8988T (cell line): ENCODE results near the gene SGK1.
"Not testable (repeated sequence)": the region's sequence is repeated elsewhere in the genome, so short reads cannot be mapped to it uniquely, and the experiment has no call there.

ENCODE experiments used
- DNase-seq: peaks from one replicate; pipeline ENCODE4 v3.0.0; 2011

Gene SGK1

DNA sequence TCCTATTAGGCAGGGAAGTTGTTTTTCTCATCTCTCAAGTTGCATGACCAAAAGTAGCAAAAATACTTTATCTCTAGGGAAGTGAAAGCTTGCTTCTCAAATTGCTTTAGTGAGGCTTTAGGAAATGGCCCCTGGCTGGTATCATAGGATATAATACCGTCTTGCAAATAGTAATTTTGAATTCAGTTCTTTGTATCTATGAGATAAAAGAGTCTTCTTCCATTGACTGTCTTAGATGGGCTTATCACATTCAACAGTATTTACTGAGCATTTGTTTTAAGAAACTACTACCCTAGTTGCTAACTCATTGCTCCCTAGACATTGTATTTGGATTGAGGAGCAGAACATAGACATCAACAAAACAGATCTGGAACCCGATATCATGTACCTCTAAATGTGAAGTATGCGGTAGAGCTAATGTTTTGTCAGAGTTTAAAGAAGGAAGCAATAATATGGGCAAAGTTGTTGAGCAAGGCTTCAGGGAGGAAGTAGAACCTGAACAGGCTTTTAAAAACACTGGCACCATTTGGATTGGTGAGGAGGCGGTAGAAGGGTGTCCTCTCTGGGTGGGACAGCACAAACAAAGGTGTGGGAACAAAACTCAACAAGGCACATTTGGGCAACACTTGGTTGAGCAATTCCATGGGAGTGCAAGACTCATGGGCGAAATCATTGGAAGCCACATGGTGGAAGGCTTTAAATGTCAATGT lies 101.5 kb downstream of the SGK1 start:
- DNase-seq = no peak

GRCh38 chr6:134213410-134213809 lies 104.5 kb downstream of the SGK1 start:
- DNase-seq = not testable (repeated sequence)

- no peak for DNase-seq
These were observed 106.6 kb downstream of the SGK1 start for GRCh38 chr6:134211297-134211696.

- DNase-seq = no peak
These were observed 110.5 kb downstream of the SGK1 start for GRCh38 chr6:134207421-134207820.

- no peak for DNase-seq
These were observed 112.5 kb downstream of the SGK1 start for GRCh38 chr6:134205366-134205765.

- DNase-seq = not testable (repeated sequence)
These were observed 113.2 kb downstream of the SGK1 start for GRCh38 chr6:134204759-134205158.

DNA sequence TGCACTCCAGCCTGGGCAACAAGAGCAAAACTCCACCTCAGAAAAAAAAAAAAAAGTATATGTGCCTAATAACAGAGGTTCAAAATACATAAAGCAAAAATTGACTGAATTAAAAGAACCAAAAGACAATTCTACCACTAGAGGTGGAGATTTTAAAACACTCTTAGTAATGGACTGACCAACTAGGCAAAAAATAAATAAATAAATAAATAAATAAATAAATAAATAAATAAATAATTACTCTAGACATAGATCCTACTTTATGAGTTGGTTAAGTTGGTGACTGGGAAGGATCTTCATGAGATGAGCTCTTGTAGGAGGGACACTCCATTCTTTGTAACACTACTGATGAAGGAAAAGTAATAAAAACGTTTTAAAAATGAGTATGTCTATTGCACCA lies 113.9 kb downstream of the SGK1 start:
- DNase-seq = no peak

DNA sequence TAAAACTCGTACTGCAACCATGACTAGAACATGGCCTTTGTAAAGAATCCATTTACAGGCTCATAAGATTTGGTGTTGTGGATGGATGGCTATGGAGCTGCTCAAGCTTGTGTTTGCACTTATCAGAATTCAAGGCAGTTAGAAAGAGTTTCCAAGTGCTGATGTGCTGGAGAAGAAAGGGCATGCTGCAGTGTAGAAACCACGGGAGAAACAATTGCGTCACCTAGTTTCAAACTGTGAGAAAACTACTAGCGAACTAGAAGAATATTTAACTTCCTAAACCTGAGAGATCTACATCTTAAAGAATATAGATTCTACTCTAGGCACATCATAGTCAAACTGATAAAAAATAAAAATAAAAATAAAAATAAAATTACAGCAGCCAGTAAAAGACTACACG lies 116.2 kb downstream of the SGK1 start:
- no peak for DNase-seq

- no peak for DNase-seq
These were observed 117.9 kb downstream of the SGK1 start for GRCh38 chr6:134199848-134200606.

- DNase-seq = no peak
These were observed 119.8 kb downstream of the SGK1 start for GRCh38 chr6:134198093-134198492.

DNA sequence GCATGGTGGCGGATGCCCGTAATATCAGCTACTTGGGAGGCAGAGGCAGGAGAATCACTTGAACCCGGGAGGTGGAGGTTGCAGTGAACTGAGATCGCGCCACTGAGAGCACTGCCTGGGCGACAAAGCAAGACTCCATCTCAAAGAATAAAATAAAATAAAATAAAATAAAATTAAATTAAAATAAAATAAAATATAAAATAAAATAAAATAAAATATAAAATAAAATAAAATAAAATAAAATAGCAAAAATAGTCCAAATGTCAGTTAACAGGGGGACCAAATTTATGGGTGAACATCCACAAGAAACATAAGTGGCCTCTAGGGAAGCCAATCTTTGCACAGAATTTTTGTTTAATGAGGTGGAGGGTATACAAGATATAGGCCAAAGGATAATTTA lies 120.2 kb downstream of the SGK1 start:
- DNase-seq = not testable (repeated sequence)

DNA sequence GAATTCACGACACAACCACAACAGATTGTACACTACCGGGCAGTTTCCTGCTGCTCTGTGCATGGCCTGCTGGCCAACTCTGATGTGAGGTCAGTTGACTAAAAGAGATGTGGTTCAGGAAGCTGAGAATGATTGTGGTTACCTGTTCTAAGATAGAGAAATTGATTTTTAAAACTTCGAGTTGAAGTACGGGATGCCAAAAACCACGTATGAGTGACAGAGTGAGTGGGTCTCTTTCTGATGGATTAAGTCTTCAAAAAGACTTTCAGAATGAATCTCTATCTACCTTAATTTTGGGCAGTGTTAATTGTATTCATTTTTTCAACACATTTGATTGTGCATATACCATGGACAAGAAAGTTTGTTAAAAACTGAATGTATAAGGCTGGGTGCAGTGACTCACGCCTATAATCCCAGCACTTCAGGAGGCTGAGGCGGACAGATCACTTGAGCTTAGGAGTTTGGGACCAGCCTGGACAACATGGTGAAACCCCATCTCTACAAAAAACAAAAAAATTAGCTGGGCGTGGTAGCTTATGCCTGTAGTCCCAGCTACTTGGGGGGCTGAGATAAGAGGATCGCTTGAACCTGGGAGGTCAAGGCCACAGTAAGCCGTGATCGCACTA lies 121.2 kb downstream of the SGK1 start:
- DNase-seq = no peak

DNA sequence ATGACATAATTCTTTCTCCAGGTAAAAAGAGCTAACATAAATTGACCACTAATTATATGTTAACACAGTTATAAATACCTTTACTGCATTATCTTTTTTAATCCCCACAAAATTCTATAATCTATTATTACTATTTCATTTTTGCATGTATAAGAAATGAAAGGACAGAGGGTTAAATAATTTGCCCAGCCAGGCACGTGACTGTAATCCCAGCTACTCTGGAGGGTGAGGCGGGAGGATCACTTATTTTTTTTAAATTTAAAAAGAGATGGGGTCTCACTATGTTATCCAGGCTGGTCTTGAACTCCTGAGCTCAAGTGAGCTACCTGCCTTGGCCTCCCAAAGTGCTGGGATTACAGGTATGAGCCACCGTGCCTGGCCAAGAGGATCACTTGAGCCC lies 121.9 kb downstream of the SGK1 start:
- no peak for DNase-seq

GRCh38 chr6:134195164-134195906 lies 122.6 kb downstream of the SGK1 start:
- no peak for DNase-seq

DNA sequence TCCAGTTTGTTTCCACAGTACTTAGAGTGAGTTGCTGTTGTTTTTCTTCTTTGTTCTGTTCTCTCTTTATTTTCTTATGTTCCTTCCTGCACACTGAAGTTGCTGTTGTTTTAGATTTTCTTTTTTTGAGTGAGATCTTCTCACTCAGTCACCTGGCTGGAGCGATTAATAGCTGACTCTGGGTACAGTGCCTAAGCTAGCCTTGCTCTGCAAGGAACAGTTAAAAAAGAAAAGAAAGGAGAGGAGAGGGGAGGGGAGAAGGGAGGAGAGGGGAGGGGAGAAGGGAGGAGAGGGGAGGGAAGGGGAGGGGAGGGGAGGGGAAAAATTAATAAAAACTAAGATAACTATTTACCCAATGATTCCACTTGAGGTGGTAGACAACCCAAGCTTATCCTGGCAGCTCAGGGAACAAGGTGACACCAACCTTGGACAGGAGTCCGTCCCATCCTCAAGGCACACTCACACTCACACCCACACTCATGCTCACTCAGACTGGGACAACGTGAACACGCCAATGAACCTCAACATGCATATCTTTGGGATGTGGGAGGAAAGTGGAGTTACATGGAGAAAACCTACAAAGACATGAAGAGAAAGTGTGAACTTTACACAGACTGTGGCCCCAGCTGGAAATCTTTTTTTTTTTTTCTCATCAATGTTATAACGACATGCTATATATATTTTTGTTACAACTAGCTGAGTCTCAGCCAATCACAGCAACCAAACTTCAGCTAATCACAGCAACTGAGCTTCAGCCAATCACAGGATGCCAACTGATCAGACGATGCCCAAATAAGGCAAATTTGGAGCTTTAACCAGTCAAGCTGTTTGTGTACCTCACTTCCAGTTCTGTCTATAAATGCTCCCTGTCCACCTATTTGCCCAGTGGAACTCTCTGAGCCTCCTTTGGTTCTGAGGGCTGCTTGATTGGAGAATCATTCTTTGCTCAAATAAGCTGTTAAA lies 124.1 kb downstream of the SGK1 start:
- no peak for DNase-seq

DNA sequence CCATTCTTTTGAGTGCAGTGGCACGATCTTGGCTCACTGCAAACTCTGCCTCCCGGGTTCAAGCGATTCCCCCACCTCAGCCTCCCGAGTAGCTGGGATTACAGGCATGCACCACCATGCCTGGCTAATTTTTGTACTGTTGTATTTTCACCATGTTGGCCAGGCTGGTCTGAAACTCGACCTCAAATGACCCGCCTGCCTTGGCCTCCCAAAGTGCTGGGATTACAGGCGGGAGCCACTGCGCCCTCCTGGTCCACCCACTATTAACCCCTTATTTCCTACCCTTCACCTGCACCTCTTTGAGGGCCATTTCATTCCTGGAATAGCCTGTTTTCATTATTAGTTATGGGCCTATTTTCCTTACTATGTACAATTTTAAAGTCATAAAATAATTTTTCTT lies 125.3 kb downstream of the SGK1 start:
- not testable (repeated sequence) for DNase-seq

DNA sequence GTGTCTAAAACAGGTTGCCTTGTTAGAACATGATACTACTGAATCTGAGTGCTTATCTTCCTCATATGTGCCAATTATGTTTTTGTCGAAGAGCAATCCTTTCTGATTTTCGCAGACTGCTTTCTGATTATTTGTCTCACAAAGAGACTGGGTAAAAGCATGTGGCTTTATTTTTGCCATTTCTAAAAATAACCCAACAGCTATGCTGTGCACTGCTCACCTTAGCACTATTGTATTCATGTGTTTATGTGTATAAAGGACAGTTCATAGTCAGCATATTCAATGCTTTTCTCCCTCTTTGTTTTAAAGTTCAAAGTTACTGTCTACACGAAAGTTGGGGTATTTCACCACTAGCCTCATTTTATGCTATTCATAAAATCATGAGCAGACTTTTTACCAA lies 127.0 kb downstream of the SGK1 start:
- no peak for DNase-seq

DNA sequence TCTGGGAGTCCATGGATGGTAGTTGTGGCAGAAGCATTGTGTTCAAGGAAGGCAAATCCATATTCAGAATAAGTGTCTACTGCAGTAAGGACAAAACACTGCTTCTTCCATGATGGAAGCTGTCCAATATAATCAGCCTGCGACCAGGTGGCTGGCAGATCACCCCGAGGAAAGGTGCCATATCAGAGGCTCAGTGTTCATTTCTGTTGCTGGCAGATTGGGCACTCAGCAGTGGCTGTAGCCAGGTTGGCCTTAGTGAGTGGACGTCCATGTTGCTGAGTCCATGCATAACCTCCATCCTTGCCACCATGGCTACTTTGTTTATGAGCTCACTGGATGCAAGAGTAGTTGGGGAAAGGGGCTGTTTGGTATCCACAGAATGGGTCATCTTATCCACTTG lies 130.2 kb downstream of the SGK1 start:
- DNase-seq = no peak

DNA sequence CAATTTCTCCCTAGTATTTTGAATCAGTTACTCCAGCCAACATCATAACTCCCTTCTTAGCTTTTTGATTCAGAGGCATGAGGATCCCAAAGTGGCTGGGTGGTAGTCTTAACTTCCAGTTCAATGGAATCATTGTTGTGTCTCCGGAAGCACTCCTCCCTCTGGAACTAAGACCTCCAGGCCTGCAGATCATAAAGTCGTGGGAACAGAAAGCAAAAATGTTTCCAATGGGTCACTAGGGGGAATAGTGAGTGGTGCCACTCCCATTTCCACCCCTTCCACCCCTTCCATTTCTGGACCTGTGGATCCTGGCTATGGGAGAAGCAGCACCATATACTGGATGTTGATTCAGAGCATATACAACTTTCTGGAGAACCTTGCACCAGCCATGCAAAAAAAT lies 130.8 kb downstream of the SGK1 start:
- no peak for DNase-seq

- no peak for DNase-seq
These were observed 131.6 kb downstream of the SGK1 start for GRCh38 chr6:134186355-134186754.

DNA sequence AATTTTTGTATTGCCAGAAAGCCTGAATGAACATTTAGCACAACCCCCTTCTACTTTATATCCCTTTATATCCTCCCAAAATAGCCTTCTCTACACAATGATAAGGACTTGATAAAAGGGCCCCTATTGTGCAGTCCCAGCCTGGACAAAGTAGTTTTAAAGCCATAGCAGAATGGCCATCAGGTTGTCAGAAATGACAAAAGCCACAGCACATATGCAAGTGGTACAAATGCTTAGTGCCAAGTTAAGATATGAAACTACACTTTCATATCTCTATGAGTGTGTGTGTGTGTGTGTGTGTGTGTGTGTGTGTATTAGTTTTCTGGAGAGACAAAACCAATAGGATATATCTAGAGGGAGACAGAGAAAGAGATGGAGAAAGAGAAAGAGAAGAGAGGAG lies 132.6 kb downstream of the SGK1 start:
- no peak for DNase-seq

DNA sequence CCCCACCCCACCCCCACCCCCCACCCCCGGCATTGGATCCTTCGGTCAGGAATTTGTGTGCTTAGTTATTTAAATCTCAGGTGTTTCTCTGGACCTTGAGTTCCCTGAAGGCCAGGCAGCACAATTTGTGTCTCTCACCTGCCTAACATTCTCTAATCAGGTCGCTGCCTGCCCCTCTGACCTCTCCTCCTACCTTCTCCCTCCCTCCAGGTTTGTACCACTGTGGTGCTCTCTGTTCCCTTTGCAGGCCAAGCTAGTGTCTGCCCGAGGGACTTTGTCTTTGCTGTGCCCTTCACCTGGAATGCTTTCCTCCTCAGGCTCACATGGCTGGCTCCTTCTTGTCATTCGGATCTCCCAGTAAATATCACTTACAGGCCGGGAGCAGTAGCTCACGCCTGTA lies 134.1 kb downstream of the SGK1 start:
- no peak for DNase-seq
